ENCODE data around the gene AUNIP.

AUNIP gene

DNA sequence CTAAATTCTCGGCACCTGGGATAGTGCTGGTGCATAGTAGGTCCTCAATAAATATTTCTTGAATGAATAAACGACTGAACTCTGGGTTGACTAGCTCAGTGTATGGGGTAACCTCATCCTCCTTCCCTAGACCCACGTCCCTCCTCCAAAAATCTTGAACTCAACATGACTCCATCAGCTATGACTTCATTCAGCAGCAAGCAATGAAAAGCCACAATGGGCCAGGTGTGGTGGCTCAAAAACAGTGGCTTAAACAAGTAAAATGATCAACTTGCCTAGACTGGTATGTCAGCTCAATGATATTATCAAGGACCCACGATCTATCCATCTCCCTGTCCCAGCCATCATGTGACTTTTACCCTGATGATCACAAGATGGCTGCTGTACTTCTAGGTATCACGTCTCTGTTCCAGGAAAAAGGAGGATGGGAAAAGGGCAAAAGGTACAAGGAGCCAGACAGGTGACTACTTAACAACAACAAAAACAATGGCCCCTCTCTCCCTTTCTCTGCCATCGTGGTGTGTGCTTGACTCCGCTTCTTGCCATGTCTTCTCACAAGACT is 29.2 kb upstream of the AUNIP start:
- DNase-seq, result no peak

DNA sequence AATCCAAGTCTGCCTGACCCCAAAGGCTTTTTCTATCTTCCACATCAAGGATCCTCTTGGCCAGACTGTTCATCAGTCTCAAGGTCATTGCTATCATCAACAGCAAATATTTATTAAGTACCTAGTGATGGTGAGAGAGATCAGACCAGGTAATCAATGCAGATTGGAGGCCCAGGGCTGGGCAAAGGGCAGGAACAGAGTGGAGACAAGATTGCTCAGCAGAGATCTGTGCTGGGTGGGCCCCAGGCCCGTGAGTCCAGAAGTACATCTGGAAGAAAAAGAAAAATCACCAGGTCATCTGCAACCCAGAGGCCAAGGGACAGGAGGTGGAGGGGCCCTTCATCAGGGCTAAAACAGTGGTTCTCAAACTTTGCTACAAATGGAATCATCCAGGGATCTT is 26.3 kb upstream of the AUNIP start:
- DNase-seq, result no peak

DNA sequence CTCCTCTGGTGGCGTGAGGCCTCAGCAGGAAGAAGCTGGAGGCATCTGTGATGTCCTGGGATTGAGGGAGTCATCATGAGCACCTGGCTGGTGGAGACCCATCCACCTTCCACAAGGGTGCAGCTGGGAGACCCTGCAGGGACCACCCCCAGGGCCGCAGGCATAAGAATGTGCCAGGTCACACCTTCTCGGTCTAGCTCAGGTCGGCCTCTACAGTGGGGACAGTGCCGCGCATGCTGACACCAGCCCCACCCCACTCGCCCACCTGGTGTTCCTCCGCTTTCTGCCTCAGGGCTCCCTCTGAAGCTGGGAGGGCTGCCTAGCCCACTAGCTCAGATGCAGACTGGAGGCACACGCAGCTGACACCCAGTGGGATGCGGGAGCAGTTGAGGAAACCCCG is 22.0 kb upstream of the AUNIP start:
- DNase-seq, result no peak

DNA sequence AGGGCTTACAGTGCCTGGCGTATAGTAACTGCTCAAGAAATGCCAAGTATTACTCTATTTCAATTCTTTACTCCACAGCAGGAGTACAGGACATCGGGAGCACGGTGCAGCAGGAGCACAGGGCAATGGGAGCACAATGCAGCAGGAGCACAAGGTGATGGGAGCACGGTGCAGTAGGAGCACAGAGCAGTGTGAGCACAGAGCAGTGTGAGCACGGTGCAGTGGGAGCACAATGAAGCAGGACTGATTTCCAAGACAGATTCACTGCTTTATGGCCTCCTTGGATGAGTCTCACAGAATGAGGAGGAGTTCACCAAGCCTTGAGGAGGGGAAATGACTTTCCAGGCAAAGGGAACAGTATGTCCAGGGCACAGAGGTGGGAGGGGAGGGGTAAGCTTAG is 21.3 kb upstream of the AUNIP start:
- DNase-seq, result no peak

DNA sequence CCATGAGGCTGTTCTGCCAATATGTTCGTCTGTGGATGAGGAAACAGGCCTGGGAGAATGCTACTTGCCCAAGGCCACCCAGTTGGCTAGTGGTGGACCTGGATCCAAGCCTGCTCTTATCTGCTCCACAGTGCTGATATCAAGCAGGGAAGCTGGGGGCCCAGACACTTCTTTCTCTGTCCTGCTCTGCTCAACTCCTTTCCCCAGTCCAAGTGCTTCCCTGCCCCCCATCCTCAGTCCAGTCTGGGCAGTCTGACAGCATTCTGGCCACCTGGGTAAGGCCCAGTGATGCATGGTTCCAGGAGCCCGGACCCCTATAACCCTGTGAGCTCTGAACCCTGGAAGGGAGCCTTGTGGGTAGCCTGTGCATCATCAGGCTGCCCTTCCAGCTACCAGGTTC is 20.4 kb upstream of the AUNIP start:
- no peak for DNase-seq

DNA sequence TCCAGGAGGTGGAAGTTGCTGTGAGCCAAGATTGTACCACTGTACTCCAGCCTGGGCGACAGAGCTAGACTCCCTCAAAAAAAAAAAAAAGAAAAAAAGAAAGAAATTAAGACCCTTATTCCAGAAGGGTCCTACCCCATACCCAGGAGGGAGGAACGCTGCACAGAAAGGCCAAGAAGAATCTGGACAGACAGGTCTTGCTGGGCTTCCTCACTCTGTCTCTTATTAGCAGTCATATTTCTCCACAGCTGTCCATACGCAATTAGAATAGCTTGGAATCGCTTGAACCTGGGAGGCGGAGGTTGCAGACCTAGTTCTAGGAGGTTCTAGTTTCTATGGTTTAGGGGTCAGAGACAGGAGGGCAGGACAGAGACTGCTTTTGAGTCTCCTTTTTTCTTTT is 19.4 kb upstream of the AUNIP start:
- no peak for DNase-seq

DNA sequence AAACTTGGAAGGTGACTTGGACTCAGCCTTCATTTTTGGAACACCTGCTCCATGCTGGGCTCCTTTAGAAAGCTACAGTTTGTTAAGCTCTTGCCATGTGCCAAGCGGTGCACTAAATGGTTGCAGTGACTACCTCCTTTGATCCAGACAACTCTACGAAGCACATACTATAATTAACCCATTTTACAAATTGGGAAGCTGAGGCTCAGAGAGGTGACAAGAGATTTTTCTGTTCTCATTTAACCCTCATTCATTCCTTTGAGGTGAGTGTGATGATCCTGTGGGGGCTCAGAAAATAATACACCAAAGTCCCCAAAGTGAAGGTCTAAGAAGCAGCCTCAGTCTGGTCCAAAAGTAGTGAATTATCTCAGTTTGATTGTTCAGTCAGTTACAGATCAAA is 17.9 kb upstream of the AUNIP start:
- DNase-seq, result no peak

DNA sequence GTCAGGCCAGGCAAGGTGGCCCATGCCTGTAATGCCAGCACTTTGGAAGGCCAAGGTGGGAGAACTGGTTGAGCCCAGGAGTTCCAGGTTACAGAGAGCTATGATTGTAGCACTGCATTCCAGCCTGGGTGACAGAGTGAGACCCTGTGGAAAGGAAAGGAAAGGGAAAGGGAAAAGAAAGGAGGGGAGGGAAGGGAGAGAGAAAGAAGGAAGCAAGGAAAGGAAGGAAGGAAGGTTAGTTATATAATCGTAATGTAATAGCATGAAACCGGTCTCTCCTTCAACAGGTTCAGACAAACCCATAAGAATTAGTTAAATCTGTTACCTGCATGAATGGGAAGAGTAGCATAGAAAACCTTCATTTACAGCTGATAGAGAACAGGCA is 17.4 kb upstream of the AUNIP start:
- DNase-seq, result no peak

DNA sequence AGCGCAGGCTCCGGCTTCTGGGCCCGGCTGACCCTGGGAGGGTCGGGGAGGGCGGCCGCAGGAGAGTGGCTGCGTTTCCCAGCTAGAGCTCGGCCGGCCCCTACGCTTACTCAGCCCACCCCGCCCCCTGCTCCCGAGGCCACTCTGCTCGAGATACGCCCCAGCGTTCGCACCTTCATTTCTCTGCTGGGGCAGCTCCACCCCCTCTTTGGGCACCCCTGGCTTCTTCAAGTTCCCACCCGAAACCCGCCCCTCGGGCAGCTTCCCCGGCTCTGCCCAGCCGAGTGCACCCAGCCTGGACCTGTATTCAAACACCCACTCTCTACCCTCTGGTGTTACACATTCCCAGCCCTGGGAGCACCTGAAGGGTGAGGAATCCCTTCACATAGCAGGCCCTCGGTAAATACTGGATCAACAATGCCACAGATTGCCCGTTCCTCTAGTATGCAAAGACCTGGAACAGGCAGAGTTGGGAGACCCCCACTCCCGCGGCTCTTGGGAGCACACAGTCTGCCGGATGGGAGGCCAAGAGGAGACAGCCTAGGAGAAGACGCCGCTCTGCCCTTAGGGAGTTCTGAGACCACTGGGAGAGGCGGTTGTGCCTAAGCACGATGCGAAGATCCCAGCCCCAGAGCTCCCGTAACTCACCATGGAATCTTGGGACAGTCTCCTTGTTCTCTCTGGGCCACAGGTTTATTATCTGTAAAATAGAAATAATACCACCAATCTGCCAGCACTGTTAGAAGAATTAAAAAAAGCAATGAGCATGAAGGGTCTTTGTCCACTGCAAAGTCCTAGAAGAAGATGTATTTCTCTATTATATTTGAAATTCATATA is 16.8 kb upstream of the AUNIP start:
- DNase-seq, result no peak

DNA sequence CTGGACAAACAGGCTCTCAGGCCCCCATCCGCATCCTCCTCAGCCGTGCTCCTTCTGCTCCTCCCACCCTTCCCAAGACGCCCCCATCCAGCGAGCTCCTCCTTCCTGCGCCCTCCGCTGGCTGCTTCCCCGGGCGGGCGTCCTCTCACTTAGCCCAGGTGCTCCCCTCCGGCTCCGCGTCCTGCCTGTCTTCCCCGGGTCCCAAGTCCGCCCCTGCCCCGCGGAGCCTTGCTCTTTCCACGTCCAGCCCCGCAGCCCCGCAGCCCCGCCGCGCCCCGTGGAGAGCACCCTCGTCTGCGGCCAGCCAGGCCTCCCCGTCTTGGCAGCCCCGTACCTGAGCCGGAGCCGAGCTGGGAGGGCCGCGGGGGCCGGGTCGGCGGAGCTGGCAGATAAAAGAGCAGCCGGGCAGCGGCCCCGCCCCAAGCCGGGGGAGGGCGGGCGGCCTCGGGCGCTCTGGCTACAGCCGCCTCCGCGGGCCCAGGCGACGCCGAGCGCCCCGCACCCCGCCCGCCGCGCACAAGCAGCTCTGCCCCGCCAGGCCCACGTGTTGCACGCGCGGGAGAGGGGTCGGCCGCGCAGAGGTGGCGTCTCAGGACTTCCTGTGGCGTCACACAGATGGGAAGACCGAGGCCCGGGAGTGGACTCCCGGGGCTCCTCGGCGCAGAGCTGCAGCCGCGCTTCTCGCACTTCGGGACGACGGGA is 16.0 kb upstream of the AUNIP start, which contains the start of gene PAQR7:
TSS of gene PAQR7 (minus strand) at position 555 of the 702 bp plus-strand sequence. CDS start 11,869 bp downstream, outside the sequence.
- DNase-seq, result peak; percentile 81

DNA sequence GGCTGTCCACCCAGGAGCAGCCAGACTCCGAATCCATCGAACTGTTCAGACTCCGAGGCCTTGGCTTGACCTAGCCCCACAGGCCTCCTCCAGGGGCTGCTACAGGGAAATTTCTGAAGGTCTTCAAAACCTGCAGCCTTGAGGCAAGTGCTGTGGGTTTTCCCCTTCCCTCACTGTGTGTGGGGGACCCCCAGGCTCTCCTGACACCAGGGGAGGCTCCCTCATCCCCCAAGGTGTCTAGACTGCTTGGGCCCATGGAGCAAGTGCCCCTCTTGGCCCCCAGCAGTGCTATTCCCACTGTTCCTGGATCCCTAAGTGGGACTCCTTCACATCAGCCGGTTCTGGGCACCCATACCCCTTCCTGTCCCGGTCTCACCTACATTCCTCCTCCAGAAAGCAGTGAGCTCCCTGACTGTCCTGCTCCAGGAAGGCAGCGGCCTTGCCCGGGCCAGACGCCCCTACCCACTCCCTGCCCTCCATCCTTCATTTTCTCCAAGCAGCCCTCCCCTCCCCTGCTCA is 15.4 kb upstream of the AUNIP start:
- no peak for DNase-seq

DNA sequence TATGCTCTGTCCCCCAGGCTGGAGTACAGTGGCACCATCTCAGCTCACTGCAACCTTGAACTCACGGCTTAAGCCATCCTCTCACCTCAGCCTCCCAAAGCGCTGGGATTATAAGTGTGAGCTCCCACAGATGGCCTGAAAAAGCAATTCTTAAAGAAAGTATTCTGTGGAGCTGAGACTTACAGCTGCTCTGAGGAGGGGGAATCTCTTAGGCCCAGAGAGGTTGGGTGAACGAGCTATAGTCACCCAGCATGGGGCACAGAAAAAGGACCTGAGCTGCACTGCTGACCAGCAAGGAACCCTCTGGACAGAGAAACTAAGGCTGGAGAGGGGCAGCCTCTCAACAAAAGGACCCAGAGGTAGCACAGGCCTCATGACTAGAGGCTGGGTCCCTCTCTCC is 15.0 kb upstream of the AUNIP start:
- DNase-seq, result no peak

DNA sequence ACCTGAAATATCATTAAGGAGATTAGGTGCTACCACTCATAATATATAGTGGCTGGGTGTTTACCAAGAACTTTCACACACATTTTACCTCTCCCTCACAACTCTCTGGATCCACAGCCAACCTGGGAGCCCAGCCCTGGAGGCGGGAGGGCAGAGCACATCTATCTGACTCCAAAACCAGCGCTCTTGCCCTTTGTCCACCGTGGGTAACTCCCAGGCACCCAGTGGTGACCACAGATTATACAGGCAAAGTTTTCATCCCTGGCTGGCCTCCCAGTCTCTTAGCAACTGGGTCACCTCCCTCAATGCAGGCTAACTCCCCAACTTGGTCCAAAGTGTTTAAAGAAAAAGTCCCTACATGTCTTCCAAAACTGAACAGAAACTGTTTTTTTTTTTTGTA is 13.9 kb upstream of the AUNIP start:
- no peak for DNase-seq

DNA sequence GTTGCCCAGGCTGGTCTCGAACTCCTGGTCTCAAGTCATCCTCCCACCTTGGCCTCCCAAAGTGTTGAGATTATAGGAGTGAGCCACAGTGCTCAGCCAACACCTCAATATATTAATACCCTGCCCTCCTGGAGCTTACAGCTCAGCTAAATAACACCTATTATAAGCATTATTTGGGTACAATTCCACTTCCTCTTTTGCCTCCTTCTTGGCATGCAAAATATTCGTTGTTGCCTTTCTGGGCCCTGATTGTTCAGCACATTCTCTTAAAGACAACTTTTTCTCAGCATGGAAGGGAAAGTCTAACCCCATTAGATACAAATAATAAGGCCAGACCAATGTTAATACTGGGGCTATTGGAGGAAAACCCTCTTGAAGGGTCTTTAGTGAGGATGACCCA is 13.5 kb upstream of the AUNIP start:
- DNase-seq, result no peak

DNA sequence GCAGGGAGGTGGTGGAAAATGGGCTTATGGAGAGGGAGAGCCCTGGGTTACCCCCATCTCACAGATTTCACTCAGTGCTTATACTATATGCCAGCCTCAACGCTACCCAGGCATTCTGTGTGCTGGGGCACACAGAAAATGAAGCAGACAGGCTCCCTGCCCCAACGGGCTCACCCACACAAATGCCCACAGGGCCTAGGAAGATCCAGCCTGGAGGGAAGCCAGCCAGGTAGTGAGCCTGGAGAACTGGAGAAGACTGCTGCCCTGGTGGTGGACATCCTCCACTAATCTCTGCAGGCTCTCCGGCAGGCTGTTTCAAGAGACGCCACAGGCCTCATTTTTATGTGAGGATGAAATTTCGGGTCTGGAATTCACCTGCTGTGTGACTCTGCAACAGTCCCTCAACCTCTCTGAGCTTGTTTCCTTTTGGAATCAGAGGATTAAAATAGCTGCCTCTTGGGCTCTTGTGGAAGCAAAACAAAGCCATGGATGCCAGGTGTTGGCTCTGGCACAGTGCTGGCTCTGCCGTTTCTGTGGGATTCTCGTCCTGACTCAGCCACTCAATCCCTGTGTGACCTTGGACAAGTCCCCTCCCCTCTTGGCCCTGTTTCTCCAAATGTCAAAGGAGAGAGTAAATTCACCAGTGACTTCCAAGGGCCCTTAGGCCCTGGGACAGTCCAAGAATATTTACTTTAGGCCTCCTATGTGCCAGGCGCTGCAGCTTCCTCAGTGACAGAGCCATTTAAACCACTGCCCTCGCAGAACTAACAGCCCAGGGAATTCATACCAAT is 12.6 kb upstream of the AUNIP start:
- no peak for DNase-seq

DNA sequence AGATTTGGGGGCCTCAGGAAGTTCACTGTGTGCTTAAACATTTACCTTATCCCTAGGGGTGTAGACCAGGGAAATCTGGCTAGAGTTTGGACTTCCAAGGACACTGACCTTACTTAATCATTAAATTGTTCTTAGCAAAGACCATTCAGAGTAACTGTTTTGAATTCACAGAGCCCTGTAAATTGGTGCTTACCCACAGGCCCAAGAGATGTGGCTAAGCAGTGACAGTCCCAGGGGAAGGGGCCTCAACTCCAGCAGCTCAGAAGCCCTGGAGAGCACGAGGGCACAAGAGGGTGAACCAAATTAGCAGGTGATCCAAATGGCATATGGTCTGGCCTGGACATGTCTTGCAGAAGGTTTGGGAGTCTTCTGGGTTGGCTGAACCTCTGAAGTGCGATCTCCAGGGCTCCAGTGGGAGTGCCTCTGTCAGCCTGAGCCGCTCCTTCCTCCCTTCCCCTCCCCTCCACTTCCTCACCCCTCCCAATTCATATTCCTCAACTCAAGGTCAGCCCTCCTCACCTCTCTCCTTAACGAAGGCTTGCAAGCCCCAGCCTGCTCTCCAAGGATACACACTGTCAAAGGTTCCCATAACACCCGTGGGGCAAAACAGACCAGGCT is 11.9 kb upstream of the AUNIP start:
- no peak for DNase-seq

DNA sequence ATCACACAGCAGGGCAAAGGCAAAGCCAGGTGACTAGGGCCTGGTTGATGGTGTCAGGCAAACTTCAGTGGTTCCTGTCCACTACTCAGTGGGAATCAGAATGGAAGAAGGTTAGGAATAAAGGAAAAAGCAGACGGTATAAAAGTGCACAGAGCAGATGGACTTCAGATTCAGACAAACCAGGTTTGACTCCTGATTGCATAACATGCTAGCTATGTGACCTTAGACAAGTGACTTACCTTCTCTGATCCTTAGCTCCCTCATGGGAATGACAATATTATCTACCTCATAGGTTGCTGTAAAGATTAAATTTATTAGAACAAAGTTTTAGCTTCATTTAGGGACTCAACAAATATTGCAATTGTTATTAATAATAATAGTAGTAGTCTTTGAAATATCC is 11.4 kb upstream of the AUNIP start:
- no peak for DNase-seq

DNA sequence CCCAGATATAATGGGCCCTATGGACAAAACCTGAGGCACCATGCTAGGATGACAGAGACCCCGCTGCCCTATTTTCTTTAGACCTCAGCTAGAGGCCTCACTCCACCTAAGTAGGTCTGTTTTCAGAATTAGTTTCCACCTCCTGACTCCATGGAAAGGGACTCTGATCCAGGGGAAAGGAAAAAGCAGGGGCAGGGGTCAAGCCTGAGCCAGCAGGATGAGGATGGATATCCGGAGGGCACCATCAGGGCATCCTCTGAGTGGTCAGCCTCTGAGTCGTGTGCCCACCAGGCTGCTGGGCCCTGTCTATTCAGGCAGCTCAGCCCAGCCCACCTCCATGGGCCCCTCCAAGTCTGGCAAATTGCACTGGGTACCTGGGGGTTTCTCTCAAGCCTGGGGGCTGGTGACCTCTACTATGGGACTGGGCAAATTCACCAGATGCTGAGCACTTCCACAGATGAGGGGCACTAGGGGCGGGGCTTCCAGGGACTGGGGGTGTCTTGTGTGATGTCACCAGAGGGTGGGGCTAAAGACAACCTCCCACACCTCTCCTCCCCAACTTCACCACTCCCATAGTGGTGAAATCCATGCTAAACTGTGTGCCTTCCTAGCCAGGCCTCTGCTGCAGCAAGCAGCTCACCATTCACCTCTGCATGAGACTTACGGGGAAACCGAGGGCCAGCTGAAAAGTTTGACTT is 10.8 kb upstream of the AUNIP start:
- DNase-seq, result no peak

DNA sequence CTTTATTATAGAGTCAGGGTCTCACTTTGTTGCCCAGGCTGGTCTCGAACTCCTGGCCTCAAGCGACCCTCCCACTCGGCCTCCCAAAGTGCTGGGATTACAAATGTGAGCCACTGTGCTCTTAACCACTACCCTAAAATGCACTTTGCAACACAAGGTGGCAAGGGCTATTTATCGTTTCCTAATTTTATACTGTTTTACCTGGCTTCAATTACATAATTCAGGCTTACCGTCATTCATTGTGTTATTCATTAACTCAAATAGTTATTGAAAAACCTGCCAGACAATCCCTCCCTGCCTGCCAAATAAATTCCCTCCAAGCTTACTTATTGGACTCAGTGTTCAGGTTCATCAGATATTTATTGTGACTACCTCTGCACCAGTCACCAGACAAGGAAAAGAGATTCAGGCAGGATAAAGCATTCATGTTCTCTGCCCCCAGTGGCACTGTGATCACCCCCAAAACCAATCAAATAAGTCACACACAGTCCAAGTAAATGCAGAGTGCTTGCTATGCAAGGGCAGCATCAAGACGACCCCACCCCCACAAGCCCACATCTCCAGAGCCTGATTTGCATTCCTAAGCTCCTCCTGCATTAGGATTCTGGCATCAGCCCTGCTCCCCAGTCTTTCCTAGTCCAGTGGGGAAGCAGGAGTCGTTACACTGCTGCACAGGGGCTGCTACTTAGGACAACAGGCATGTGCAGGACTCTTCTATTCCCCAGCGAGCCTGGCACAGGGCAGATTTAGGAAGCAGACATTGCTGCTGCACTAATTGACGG is 8.1 kb upstream of the AUNIP start:
- no peak for DNase-seq

DNA sequence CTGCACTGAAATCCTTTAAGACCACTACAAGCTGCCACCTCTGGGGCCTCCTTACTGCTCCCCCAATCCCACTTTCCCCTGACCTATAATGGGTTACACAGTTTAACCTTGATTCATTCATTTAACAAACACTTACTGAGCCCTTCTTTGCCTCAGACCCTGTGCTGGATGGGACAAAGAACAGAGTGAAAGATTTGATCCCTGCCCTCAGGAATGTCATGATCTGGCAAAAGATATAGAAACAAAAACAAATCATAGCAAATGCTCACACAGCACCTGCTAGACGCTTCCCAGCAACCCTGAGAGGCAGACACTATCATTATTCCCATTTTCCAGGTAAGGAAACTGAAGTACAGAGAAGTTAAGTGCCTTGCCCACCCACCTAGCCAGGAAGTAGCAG is 7.0 kb upstream of the AUNIP start:
- DNase-seq, result no peak

DNA sequence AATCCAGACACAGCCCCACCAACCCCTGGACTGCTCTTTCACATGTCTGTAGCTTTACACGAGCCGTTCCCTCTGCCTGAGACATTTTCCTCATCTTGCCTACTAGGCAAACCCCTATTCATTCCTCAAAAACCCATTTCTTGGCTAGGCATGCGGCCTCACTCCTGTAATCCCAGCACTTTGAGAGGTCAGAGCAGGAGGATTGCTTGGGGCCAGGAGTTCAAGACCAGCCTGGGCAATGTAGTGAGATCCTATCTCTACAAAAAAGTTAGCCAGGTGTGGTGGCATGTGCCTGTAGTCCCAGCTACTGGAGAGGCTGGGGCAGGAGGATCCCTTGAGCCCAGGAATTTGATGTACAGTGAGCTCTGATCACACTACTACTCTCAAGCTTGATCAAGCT is 5.2 kb upstream of the AUNIP start:
- DNase-seq, result no peak
